GM12878 (cell line): ENCODE results near the gene CAMTA1.

ENCODE experiments used
- NFXL1 ChIP-seq: fragments of 450-650 bp; IDR thresholded peaks from 2 replicates; pipeline ENCODE4 v1.6.1; 2017; ENCODE audit warnings: antibody characterized with exemption, mild to moderate bottlenecking, borderline replicate concordance
- POLR2A ChIP-seq: IDR thresholded peaks from 2 replicates; pipeline ENCODE4 v1.6.1; 2011; ENCODE audit warnings: low read depth, mild to moderate bottlenecking, low read length
- RCOR1 ChIP-seq: conservative IDR thresholded peaks from 2 replicates; pipeline ENCODE4 v1.6.1; 2012; ENCODE audit warnings: low read depth, low read length, improper control_type of control experiment

DNA sequence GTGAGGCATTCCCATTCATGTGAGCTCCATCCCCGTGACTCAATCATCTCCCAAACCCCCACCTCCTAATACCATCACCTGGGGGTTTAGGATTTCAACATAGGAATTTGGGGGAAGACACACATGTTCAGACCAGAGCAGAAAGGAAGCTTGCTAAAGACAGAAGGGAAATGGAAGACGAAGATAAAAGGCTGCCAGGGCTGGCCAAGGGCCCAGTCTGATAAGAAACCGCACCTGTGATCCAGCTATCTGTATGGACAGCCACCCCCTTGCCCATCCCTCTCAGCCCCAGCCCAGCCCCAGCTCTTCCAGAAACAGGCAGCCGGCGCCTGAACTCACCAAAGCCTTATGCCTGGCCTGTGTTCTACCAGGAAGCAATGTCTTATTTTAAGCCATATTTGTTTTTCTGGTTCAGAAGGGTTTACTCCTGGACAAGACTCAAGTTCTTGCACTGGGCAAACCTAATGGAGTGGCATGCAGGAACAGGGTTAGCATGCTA lies 787.4 kb downstream of the CAMTA1 start:
- no peak for TF ChIP-seq NFXL1
- no peak for TF ChIP-seq POLR2A
- TF ChIP-seq RCOR1, result no peak
